ENCODE results near the gene GPR132.
"Not testable (repeated sequence)": the region's sequence is repeated elsewhere in the genome, so short reads cannot be mapped to it uniquely, and the experiment has no call there.

GPR132 gene

DNA sequence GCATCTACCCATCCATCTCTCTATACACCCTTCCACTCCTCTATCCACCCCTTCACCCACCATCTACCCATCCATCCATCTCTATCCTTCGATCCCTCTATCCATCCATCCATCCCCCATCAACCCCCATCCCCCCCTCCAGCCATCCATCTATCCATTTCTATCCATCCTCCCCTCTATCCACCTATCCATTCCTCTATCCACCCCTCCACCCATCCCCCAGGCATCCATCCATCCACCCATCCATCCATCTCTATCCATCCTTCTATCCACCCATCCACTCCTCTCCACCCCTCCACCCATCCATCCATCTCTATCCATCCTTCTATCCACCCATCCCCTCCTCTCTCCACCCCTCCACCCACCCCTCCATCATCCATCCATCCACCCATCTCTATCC lies 17.5 kb upstream of the GPR132 start:
- Histone ChIP-seq H2AFZ (ENCODE audit: low read length) (no peak overlapping the region), H3F3A (ENCODE audit: insufficient read depth, low read length) (no peaks in the 10 kb centered on the region), H3K9ac (ENCODE audit: low read length) (no peak overlapping the region), H4K20me1 (ENCODE audit: insufficient read depth, low read length) (no peaks in the 10 kb centered on the region), H3K9me2 (replicated peaks; ENCODE audit: insufficient read depth, low read length) (no peaks in the 10 kb centered on the region), H3K27ac (ENCODE audit: low read length) (no peak overlapping the region), H3K4me2 (ENCODE audit: low read depth, low read length) (no peak overlapping the region), H3K4me3 (ENCODE audit: low read length) (no peak overlapping the region), H3K4me1 (ENCODE audit: low read length) (no peaks in the 10 kb centered on the region), H3K36me3 (replicated peaks; ENCODE audit: insufficient read depth, low read length) (no peaks in the 10 kb centered on the region), H3K79me2 (ENCODE audit: low read length) (no peaks in the 10 kb centered on the region), H3K27me3 (replicated peaks; ENCODE audit: insufficient read depth, low read length) (peaks cover 1% of the 10 kb centered on the region), H3K9me3 (replicated peaks; ENCODE audit: insufficient read depth, low read length) (no peaks in the 10 kb centered on the region)
- TF ChIP-seq EZH2 (optimal IDR thresholded peaks at IDR 0.05; ENCODE audit: low read depth, low read length), result no peak
- TF ChIP-seq, protein P1, sequence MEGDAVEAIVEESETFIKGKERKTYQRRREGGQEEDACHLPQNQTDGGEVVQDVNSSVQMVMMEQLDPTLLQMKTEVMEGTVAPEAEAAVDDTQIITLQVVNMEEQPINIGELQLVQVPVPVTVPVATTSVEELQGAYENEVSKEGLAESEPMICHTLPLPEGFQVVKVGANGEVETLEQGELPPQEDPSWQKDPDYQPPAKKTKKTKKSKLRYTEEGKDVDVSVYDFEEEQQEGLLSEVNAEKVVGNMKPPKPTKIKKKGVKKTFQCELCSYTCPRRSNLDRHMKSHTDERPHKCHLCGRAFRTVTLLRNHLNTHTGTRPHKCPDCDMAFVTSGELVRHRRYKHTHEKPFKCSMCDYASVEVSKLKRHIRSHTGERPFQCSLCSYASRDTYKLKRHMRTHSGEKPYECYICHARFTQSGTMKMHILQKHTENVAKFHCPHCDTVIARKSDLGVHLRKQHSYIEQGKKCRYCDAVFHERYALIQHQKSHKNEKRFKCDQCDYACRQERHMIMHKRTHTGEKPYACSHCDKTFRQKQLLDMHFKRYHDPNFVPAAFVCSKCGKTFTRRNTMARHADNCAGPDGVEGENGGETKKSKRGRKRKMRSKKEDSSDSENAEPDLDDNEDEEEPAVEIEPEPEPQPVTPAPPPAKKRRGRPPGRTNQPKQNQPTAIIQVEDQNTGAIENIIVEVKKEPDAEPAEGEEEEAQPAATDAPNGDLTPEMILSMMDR (IDR thresholded peaks at IDR 0.05; ENCODE audit: low read length), result no peak
- no peak for TF ChIP-seq EZH2phosphoT487 (IDR thresholded peaks at IDR 0.05; ENCODE audit: low read length)
- DNase-seq, result no peak

GRCh38 chr14:105081473-105081872 lies 16.2 kb upstream of the GPR132 start:
- H3K9me3 ChIP-seq (replicated peaks; ENCODE audit: insufficient read depth, low read length); H3F3A ChIP-seq (ENCODE audit: insufficient read depth, low read length); H4K20me1 ChIP-seq (ENCODE audit: insufficient read depth, low read length); H3K4me3 ChIP-seq (ENCODE audit: low read length); H3K36me3 ChIP-seq (replicated peaks; ENCODE audit: insufficient read depth, low read length); DNase-seq; H3K9me2 ChIP-seq (replicated peaks; ENCODE audit: insufficient read depth, low read length); H3K4me1 ChIP-seq (ENCODE audit: low read length); H3K27ac ChIP-seq (ENCODE audit: low read length); H3K79me2 ChIP-seq (ENCODE audit: low read length); H2AFZ ChIP-seq (ENCODE audit: low read length); H3K27me3 ChIP-seq (replicated peaks; ENCODE audit: insufficient read depth, low read length); H3K4me2 ChIP-seq (ENCODE audit: low read depth, low read length); H3K9ac ChIP-seq (ENCODE audit: low read length): not testable (repeated sequence)

- DNase-seq, result no peak
- Histone ChIP-seq H3F3A (ENCODE audit: insufficient read depth, low read length) (no peaks in the 10 kb centered on the region), H4K20me1 (ENCODE audit: insufficient read depth, low read length) (no peaks in the 10 kb centered on the region), H3K4me3 (ENCODE audit: low read length) (no peak overlapping the region), H3K79me2 (ENCODE audit: low read length) (no peaks in the 10 kb centered on the region), H3K27ac (ENCODE audit: low read length) (no peak overlapping the region), H3K9me2 (replicated peaks; ENCODE audit: insufficient read depth, low read length) (no peaks in the 10 kb centered on the region), H2AFZ (ENCODE audit: low read length) (no peak overlapping the region), H3K9ac (ENCODE audit: low read length) (no peak overlapping the region), H3K9me3 (replicated peaks; ENCODE audit: insufficient read depth, low read length) (no peaks in the 10 kb centered on the region), H3K27me3 (replicated peaks; ENCODE audit: insufficient read depth, low read length) (no peaks in the 10 kb centered on the region), H3K4me2 (ENCODE audit: low read depth, low read length) (no peak overlapping the region), H3K4me1 (ENCODE audit: low read length) (no peaks in the 10 kb centered on the region), H3K36me3 (replicated peaks; ENCODE audit: insufficient read depth, low read length) (no peaks in the 10 kb centered on the region)
- TF ChIP-seq EZH2phosphoT487 (IDR thresholded peaks at IDR 0.05; ENCODE audit: low read length) (no peak), EZH2 (optimal IDR thresholded peaks at IDR 0.05; ENCODE audit: low read depth, low read length) (no peak)
- TF ChIP-seq, protein P1 (IDR thresholded peaks at IDR 0.05; ENCODE audit: low read length), result no peak
Observed at GRCh38 chr14:105080161-105080560, 14.9 kb upstream of the GPR132 start.

- H3K4me2 ChIP-seq (ENCODE audit: low read depth, low read length), result no peak overlapping the region
- H3K9me2 ChIP-seq (replicated peaks; ENCODE audit: insufficient read depth, low read length), result no peaks in the 10 kb centered on the region
- H3K4me3 ChIP-seq (ENCODE audit: low read length), result no peak overlapping the region
- DNase-seq, result no peak
- no peaks in the 10 kb centered on the region for H3K4me1 ChIP-seq (ENCODE audit: low read length)
- no peaks in the 10 kb centered on the region for H3K9me3 ChIP-seq (replicated peaks; ENCODE audit: insufficient read depth, low read length)
- no peaks in the 10 kb centered on the region for H3K79me2 ChIP-seq (ENCODE audit: low read length)
- TF ChIP-seq EZH2phosphoT487 (IDR thresholded peaks at IDR 0.05; ENCODE audit: low read length) (no peak), EZH2 (optimal IDR thresholded peaks at IDR 0.05; ENCODE audit: low read depth, low read length) (no peak)
- TF ChIP-seq, protein P1 (IDR thresholded peaks at IDR 0.05; ENCODE audit: low read length), result no peak
- H3K27me3 ChIP-seq (replicated peaks; ENCODE audit: insufficient read depth, low read length), result no peaks in the 10 kb centered on the region
- H4K20me1 ChIP-seq (ENCODE audit: insufficient read depth, low read length), result no peaks in the 10 kb centered on the region
- H3F3A ChIP-seq (ENCODE audit: insufficient read depth, low read length), result no peaks in the 10 kb centered on the region
- H3K36me3 ChIP-seq (replicated peaks; ENCODE audit: insufficient read depth, low read length), result no peaks in the 10 kb centered on the region
- H3K27ac ChIP-seq (ENCODE audit: low read length), result no peak overlapping the region
- H2AFZ ChIP-seq (ENCODE audit: low read length), result no peak overlapping the region
- H3K9ac ChIP-seq (ENCODE audit: low read length), result no peak overlapping the region
Observed at GRCh38 chr14:105078294-105078693, 13.1 kb upstream of the GPR132 start.
